HEK293T (cell line): ENCODE results near the gene TEAD1.

Experiments
- BHLHE40 ChIP-seq: fragments of 450-650 bp; IDR thresholded peaks from 2 replicates; pipeline ENCODE4 v1.6.1; 2016; ENCODE audit warnings: mild to moderate bottlenecking, moderate library complexity, borderline replicate concordance
- CTBP1 ChIP-seq: fragments of 450-650 bp; IDR thresholded peaks from 2 replicates; pipeline ENCODE4 v1.6.1; 2016; ENCODE audit warnings: borderline replicate concordance
- ELF4 ChIP-seq: fragments of 450-650 bp; IDR thresholded peaks from 2 replicates; pipeline ENCODE4 v1.6.1; 2017; ENCODE audit warnings: antibody characterized with exemption
- FOXA1 ChIP-seq: fragments of 450-650 bp; IDR thresholded peaks from 2 replicates; pipeline ENCODE4 v1.6.1; 2016; ENCODE audit warnings: mild to moderate bottlenecking
- HDGF ChIP-seq: fragments of 450-650 bp; IDR thresholded peaks from 2 replicates; pipeline ENCODE4 v1.6.1; 2017; ENCODE audit warnings: antibody characterized with exemption, borderline replicate concordance
- L3MBTL2 ChIP-seq: fragments of 450-650 bp; conservative IDR thresholded peaks from 2 replicates; pipeline ENCODE4 v1.6.1; 2016; ENCODE audit warnings: mild to moderate bottlenecking
- LEF1 ChIP-seq: fragments of 450-650 bp; IDR thresholded peaks from 2 replicates; pipeline ENCODE4 v1.6.1; 2017; ENCODE audit warnings: mild to moderate bottlenecking, borderline replicate concordance
- SP1 ChIP-seq: fragments of 450-650 bp; IDR thresholded peaks from 2 replicates; pipeline ENCODE4 v1.6.1; 2017
- SUZ12 ChIP-seq: fragments of 450-650 bp; IDR thresholded peaks from 2 replicates; pipeline ENCODE4 v1.6.1; 2016; ENCODE audit warnings: mild to moderate bottlenecking
- TARDBP ChIP-seq: fragments of 450-650 bp; IDR thresholded peaks from 2 replicates; pipeline ENCODE4 v1.6.1; 2016
- ZNF384 ChIP-seq: fragments of 450-650 bp; IDR thresholded peaks from 2 replicates; pipeline ENCODE4 v1.6.1; 2016

- TF ChIP-seq HDGF (no peak), BHLHE40 (no peak), TARDBP (no peak), FOXA1 (no peak), SP1 (no peak), L3MBTL2 (no peak), ELF4 (no peak), LEF1 (no peak), ZNF384 (no peak), SUZ12 (no peak), CTBP1 (no peak)
Measured at GRCh38 chr11:12918667-12919066, 244.4 kb downstream of the TEAD1 start.
